ENCODE results near the gene L1CAM. TPM values are rescaled to one million over a fixed set of nuclear protein-coding genes. Genes with fewer than 3 reads are reported as not detected.

L1CAM gene
- total RNA-seq, 1 donor from 2014 or later = 0.49 TPM

DNA sequence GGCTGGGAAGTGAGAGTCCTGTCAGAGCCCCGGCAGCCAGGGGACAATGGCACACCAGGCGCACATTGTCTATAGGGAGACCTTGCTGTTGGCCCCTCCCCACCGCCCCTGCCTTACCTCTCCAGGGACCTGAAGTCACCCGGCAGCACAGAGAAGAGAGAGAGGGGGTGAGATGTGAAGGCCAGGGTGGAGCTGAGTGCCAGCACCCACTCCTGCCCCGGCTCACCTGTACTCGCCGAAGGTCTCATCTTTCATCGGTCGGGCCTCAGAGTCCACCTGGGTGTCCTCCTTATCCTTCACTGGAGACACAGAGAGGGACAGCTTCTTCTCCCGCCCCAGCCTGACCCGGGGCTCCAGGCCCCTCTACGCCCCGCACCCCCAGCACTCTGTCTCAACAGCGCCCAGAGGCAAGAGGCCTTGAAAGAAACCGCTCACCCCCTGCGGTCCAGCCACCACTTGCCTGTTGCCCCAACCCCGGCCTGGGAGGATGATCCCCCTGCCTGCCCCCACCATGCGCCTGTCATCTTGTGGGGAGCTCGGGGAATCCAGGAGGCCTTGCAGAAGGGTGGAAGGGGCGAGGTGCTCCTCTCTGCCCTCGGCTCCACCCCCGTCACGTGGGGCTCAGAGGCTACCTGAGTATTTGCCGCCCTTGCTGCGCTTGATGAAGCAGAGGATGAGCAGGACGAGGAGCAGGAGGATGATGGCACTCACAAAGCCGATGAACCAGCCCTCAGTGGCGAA, 22.6 kb downstream of the L1CAM start:
- no peak overlapping the region for H3K27ac ChIP-seq
- Mint-ChIP-seq H3K4me1 (peaks cover 13% of the 10 kb centered on the region), H3K4me3 (no peak overlapping the region), H3K27me3 (ENCODE audit: insufficient read depth, low read depth) (peaks cover 7% of the 10 kb centered on the region), H3K27ac (no peak overlapping the region), H3K9me3 (peaks cover 24% of the 10 kb centered on the region), H3K36me3 (peaks cover 2% of the 10 kb centered on the region)
- H3K79me2 ChIP-seq (ENCODE audit: low read depth) = no peaks in the 10 kb centered on the region
- no peak overlapping the region for H2AFZ ChIP-seq (replicated peaks)
- H3K4me3 ChIP-seq = no peak overlapping the region
- H3K4me2 ChIP-seq = peak overlapping the region; percentile 47
- no peak for DNase-seq (ENCODE audit: low spot score)
- no peak overlapping the region for H3K9ac ChIP-seq
- no peaks in the 10 kb centered on the region for H3K36me3 ChIP-seq
- H3K4me1 ChIP-seq = peaks cover 6% of the 10 kb centered on the region
- TF ChIP-seq CTCF (IDR thresholded peaks at IDR 0.05) (no peak), EZH2phosphoT487 (IDR thresholded peaks at IDR 0.05) (no peak), EZH2 (IDR thresholded peaks at IDR 0.05) (no peak)
- H4K20me1 ChIP-seq (ENCODE audit: low read depth) = no peaks in the 10 kb centered on the region
- no peaks in the 10 kb centered on the region for H3F3A ChIP-seq (ENCODE audit: low read depth)
- peaks cover 4% of the 10 kb centered on the region for H3K27me3 ChIP-seq
- H3K9me3 ChIP-seq (ENCODE audit: low read depth) = no peaks in the 10 kb centered on the region

- Histone ChIP-seq H3K9ac (no peak overlapping the region), H3K36me3 (no peaks in the 10 kb centered on the region)
- no peak overlapping the region for H3K4me3 Mint-ChIP-seq
Measured at GRCh38 chrX:153862369-153863250, 23.4 kb downstream of the L1CAM start.

DNA sequence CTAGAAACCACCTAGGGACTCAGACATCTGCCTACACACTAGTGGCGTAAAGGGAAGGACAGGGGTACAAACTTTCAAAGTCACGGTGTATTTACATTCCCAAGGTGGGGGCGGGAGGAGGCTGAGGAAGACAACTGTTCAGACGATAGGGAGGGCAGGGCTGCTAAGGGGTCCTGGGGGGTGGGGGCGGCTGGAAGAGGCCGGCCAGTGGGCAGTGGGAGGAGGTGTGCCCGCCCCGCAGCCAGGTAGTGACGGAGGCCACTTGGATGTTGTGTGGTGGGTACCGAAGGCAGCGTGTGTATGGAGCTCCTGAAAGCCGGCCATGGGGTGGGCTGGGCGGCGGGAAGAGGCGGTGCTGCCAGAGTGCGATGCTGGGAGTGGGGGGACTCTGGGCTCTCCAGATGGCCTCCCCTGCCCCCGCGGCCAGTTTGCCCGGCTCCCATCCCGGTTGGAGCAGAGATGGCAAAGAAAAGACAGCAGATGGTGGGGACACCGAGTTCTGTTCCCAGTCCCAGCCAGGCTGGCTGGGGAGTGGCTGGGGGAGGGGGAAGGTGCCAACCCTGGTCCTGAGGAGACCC, 24.2 kb downstream of the L1CAM start:
- TF ChIP-seq CTCF (IDR thresholded peaks at IDR 0.05) (no peak), EZH2phosphoT487 (IDR thresholded peaks at IDR 0.05) (no peak), EZH2 (IDR thresholded peaks at IDR 0.05) (no peak)
- Mint-ChIP-seq H3K4me3 (peak overlapping the region; percentile 53), H3K27ac (no peak overlapping the region), H3K9me3 (peaks cover 29% of the 10 kb centered on the region), H3K27me3 (ENCODE audit: insufficient read depth, low read depth) (peaks cover 9% of the 10 kb centered on the region), H3K4me1 (peaks cover 13% of the 10 kb centered on the region), H3K36me3 (peaks cover 2% of the 10 kb centered on the region)
- H3K79me2 ChIP-seq (ENCODE audit: low read depth) = no peaks in the 10 kb centered on the region
- H3K4me2 ChIP-seq = no peak overlapping the region
- no peak overlapping the region for H3K9ac ChIP-seq
- no peak for DNase-seq (ENCODE audit: low spot score)
- peaks cover 4% of the 10 kb centered on the region for H3K27me3 ChIP-seq
- peaks cover 6% of the 10 kb centered on the region for H3K4me1 ChIP-seq
- no peaks in the 10 kb centered on the region for H3K9me3 ChIP-seq (ENCODE audit: low read depth)
- no peaks in the 10 kb centered on the region for H4K20me1 ChIP-seq (ENCODE audit: low read depth)
- H2AFZ ChIP-seq (replicated peaks) = no peak overlapping the region
- H3F3A ChIP-seq (ENCODE audit: low read depth) = no peaks in the 10 kb centered on the region
- no peak overlapping the region for H3K4me3 ChIP-seq
- H3K27ac ChIP-seq = no peak overlapping the region
- no peaks in the 10 kb centered on the region for H3K36me3 ChIP-seq

More at GRCh38 chrX:153862369-153863250, 23.4 kb downstream of the L1CAM start:
- Histone ChIP-seq H3K4me1 (peaks cover 6% of the 10 kb centered on the region), H2AFZ (replicated peaks) (no peak overlapping the region), H3K4me3 (no peak overlapping the region), H3K27ac (no peak overlapping the region), H3K79me2 (ENCODE audit: low read depth) (no peaks in the 10 kb centered on the region), H3K4me2 (peak overlapping the region; percentile 47), H4K20me1 (ENCODE audit: low read depth) (no peaks in the 10 kb centered on the region), H3K27me3 (peaks cover 4% of the 10 kb centered on the region), H3F3A (ENCODE audit: low read depth) (no peaks in the 10 kb centered on the region), H3K9me3 (ENCODE audit: low read depth) (no peaks in the 10 kb centered on the region)
- Mint-ChIP-seq H3K9me3 (peaks cover 25% of the 10 kb centered on the region), H3K36me3 (peaks cover 2% of the 10 kb centered on the region), H3K27ac (no peak overlapping the region), H3K4me1 (peaks cover 13% of the 10 kb centered on the region), H3K27me3 (ENCODE audit: insufficient read depth, low read depth) (peaks cover 10% of the 10 kb centered on the region)
- TF ChIP-seq EZH2 (IDR thresholded peaks at IDR 0.05) (no peak), EZH2phosphoT487 (IDR thresholded peaks at IDR 0.05) (no peak), CTCF (IDR thresholded peaks at IDR 0.05) (no peak)
- peak; percentile 46 for DNase-seq (ENCODE audit: low spot score)

All from neural progenitor cell (in vitro differentiated cells).